Suprapubic skin (tissue), 3 donors: ENCODE data around the gene KCND3.

Source experiments
- EP300 ChIP-seq: sonication (generic); formaldehyde crosslinking; IDR thresholded peaks from one replicate; pipeline ENCODE4 v1.6.1; 2017; ENCODE audit warnings: antibody characterized with exemption
- POLR2A ChIP-seq, 2 donors: fragments of 450-650 bp; IDR thresholded peaks; one replicate each; pipeline ENCODE4 v1.6.1; 2017; ENCODE audit warnings: antibody characterized with exemption in 2 of 2, mild to moderate bottlenecking in 2 of 2, moderate library complexity in 2 of 2
- TF ChIP-seq, protein P1 (sequence below), 2 donors: fragments of 200-600 bp in 1 of 2; fragments of 450-650 bp in 1 of 2; sonication (generic) in 1 of 2; IDR thresholded peaks; one replicate each; pipeline ENCODE4 v1.5.1; 2016 to 2019; ENCODE audit warnings: antibody characterized with exemption in 2 of 2, mild to moderate bottlenecking in 1 of 2, moderate library complexity in 1 of 2

DNA sequence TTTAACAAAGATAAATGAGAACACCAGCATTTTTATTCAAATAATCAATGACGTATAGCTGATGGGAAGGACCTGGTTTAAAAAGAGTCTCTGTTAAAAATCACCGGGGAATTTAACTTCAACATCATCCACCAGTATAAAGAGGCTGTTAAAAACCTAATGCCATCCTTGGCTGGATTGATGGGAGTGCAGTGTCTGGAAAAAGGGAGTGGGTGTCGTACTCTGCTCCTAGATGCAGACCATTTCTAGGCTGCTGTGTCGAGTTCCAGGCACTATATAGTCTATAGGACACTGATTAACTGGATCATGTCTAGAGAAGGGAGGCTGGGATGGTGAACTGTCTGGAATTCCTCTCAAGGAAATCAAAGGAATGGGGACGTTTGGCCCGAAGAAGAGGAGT lies 197.7 kb downstream of the KCND3 start:
- TF ChIP-seq, protein P1, sequence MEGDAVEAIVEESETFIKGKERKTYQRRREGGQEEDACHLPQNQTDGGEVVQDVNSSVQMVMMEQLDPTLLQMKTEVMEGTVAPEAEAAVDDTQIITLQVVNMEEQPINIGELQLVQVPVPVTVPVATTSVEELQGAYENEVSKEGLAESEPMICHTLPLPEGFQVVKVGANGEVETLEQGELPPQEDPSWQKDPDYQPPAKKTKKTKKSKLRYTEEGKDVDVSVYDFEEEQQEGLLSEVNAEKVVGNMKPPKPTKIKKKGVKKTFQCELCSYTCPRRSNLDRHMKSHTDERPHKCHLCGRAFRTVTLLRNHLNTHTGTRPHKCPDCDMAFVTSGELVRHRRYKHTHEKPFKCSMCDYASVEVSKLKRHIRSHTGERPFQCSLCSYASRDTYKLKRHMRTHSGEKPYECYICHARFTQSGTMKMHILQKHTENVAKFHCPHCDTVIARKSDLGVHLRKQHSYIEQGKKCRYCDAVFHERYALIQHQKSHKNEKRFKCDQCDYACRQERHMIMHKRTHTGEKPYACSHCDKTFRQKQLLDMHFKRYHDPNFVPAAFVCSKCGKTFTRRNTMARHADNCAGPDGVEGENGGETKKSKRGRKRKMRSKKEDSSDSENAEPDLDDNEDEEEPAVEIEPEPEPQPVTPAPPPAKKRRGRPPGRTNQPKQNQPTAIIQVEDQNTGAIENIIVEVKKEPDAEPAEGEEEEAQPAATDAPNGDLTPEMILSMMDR (IDR thresholded peaks at IDR 0.05) = no peak
- TF ChIP-seq POLR2A (IDR thresholded peaks at IDR 0.05) (no peak), EP300 (no peak)
